NB4 (cell line): Measurements from ENCODE around the gene PCDH10.

Source experiments
- MYC ChIP-seq: IDR thresholded peaks from 2 replicates; pipeline ENCODE4 v1.6.1; 2011; ENCODE audit warnings: low read depth, low read length
- POLR2A ChIP-seq: IDR thresholded peaks from 2 replicates; pipeline ENCODE4 v1.6.1; 2011; ENCODE audit warnings: mild to moderate bottlenecking; ENCODE audit not compliant: insufficient read length; ENCODE audit errors: extremely low read depth
- TF ChIP-seq, protein P1 (sequence below): IDR thresholded peaks from one replicate; pipeline ENCODE4 v1.5.1; 2012; ENCODE audit warnings: low read depth, low read length
- TF ChIP-seq, protein P2 (sequence below): IDR thresholded peaks from 2 replicates; pipeline ENCODE4 v1.6.1; 2011; ENCODE audit warnings: low read depth, low read length

DNA sequence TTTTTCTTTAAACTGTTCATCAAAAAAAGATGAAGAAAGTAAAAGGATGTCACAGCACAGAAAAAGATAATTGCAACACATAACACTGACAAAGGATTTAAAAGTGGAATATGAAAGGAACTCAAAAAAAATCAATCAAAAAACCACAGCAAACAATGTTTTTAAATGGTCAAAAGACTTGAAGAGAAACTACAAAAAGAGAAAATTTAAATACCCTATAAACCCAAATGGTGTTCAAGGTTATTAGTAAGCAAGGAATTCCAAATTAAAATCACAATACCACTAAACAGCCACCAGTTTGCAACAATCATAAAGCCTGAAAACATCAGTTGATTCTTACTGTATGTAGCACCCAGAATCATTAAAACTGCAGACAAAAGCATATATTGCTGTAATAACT, 36.5 kb upstream of the PCDH10 start:
- TF ChIP-seq POLR2A (no peak), MYC (no peak)
- TF ChIP-seq, protein P1, sequence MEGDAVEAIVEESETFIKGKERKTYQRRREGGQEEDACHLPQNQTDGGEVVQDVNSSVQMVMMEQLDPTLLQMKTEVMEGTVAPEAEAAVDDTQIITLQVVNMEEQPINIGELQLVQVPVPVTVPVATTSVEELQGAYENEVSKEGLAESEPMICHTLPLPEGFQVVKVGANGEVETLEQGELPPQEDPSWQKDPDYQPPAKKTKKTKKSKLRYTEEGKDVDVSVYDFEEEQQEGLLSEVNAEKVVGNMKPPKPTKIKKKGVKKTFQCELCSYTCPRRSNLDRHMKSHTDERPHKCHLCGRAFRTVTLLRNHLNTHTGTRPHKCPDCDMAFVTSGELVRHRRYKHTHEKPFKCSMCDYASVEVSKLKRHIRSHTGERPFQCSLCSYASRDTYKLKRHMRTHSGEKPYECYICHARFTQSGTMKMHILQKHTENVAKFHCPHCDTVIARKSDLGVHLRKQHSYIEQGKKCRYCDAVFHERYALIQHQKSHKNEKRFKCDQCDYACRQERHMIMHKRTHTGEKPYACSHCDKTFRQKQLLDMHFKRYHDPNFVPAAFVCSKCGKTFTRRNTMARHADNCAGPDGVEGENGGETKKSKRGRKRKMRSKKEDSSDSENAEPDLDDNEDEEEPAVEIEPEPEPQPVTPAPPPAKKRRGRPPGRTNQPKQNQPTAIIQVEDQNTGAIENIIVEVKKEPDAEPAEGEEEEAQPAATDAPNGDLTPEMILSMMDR = no peak
- TF ChIP-seq, protein P2, sequence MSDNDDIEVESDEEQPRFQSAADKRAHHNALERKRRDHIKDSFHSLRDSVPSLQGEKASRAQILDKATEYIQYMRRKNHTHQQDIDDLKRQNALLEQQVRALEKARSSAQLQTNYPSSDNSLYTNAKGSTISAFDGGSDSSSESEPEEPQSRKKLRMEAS = no peak
